ENCODE results near the gene TSPAN17.

GRCh38 chr5:176653401-176654385 is 6.4 kb downstream of the TSPAN17 start:
- TF ChIP-seq TAF1 (IDR thresholded peaks at IDR 0.05; ENCODE audit: borderline replicate concordance, low read depth, low read length) (no peak), POLR2A (IDR thresholded peaks at IDR 0.05; ENCODE audit: low read depth, low read length) (no peak)
